22Rv1 (cell line): Measurements from ENCODE around the gene BEX3.

ENCODE experiments used
- CTCF ChIP-seq: fragments of 450-650 bp; IDR thresholded peaks from 2 replicates; pipeline ENCODE4 v1.5.1; 2017; ENCODE audit warnings: mild to moderate bottlenecking
- ZFX ChIP-seq: fragments of 450-650 bp; IDR thresholded peaks from 2 replicates; pipeline ENCODE4 v1.6.1; 2017; ENCODE audit warnings: antibody characterized with exemption, borderline replicate concordance

GRCh38 chrX:103360916-103361315, 15.4 kb upstream of the BEX3 start:
- TF ChIP-seq CTCF (no peak), ZFX (no peak)
